ENCODE measurements around the gene AMFR.

- no peak for TF ChIP-seq POLR2A (IDR thresholded peaks at IDR 0.05)
- no peak for TF ChIP-seq CTCF (IDR thresholded peaks at IDR 0.05)
Measured at GRCh38 chr16:56352351-56353053, 72.8 kb downstream of the AMFR start.

Data from uterus (tissue), 2 donors.